Measurements from ENCODE around the gene CDCP1. TPM values are rescaled to one million over a fixed set of nuclear protein-coding genes. Genes with fewer than 3 reads are reported as not detected.

CDCP1 gene
- total and polyA plus RNA-seq, 10 donors, result 0.15 to 3.6 (median 2.1) TPM

GRCh38 chr3:45088543-45089358 is 57.4 kb downstream of the CDCP1 start:
- H3K27ac ChIP-seq, result no peak overlapping the region
- H3K27me3 ChIP-seq (replicated peaks in 1 of 7), result peaks cover 0 to 12% (median 0%) of the 10 kb centered on the region in 7 donors
- no peaks in the 10 kb centered on the region for H3K4me1 ChIP-seq
- peaks cover 0 to 5% (median 0%) of the 10 kb centered on the region in 8 donors for H3K9me3 ChIP-seq
- no peak overlapping the region for H3K4me3 ChIP-seq
- no peak for TF ChIP-seq POLR2A (IDR thresholded peaks at IDR 0.05)
- TF ChIP-seq CTCF (IDR thresholded peaks at IDR 0.05 in 8 of 11, conservative IDR thresholded peaks at IDR 0.05 in 3 of 11), result no peak
- no peak for TF ChIP-seq POLR2AphosphoS5 (IDR thresholded peaks at IDR 0.05)
- DNase-seq, result no peak
- H3K36me3 ChIP-seq, result no peaks in the 10 kb centered on the region
- WGBS, 5 donors, result 75 to 85% (median 79%) methylated on average over 8 of the region's 8 CpGs
- intact Hi-C loops (cut with DNase I; ENCODE audit: low total_unique reads), result no loop called here

- DNase-seq, result no peak
- intact Hi-C loops (cut with DNase I; ENCODE audit: low total_unique reads), result no loop called here
- TF ChIP-seq CTCF (IDR thresholded peaks at IDR 0.05 in 8 of 11, conservative IDR thresholded peaks at IDR 0.05 in 3 of 11) (no peak), POLR2AphosphoS5 (IDR thresholded peaks at IDR 0.05) (no peak), POLR2A (IDR thresholded peaks at IDR 0.05) (no peak)
- Histone ChIP-seq H3K9me3 (peaks cover 0 to 5% (median 0%) of the 10 kb centered on the region in 8 donors), H3K36me3 (no peaks in the 10 kb centered on the region), H3K4me3 (no peak overlapping the region), H3K27me3 (replicated peaks in 1 of 7) (no peaks in the 10 kb centered on the region), H3K27ac (no peak overlapping the region), H3K4me1 (no peaks in the 10 kb centered on the region)
- WGBS, 5 donors, result 69 to 94% (median 86%) methylated on average over 7 of the region's 7 CpGs
These were observed 59.0 kb downstream of the CDCP1 start for GRCh38 chr3:45087155-45087554.

- Histone ChIP-seq H3K4me1 (no peaks in the 10 kb centered on the region), H3K9me3 (peaks cover 0 to 6% (median 0%) of the 10 kb centered on the region in 8 donors), H3K27ac (no peak overlapping the region), H3K4me3 (no peak overlapping the region), H3K36me3 (no peaks in the 10 kb centered on the region), H3K27me3 (replicated peaks in 1 of 7) (no peaks in the 10 kb centered on the region)
- intact Hi-C loops (cut with DNase I; ENCODE audit: low total_unique reads), result no loop called here
- DNase-seq, result no peak
- 76 to 85% (median 78%) methylated on average over 13 of the region's 13 CpGs for WGBS, 5 donors
- TF ChIP-seq POLR2A (IDR thresholded peaks at IDR 0.05), result no peak
- no peak for TF ChIP-seq CTCF (IDR thresholded peaks at IDR 0.05 in 8 of 11, conservative IDR thresholded peaks at IDR 0.05 in 3 of 11)
- no peak for TF ChIP-seq POLR2AphosphoS5 (IDR thresholded peaks at IDR 0.05)
These were observed 61.1 kb downstream of the CDCP1 start for GRCh38 chr3:45084820-45085816.

Data from spleen (tissue), 11 donors.